HG03565 (cell line): ENCODE data around the gene VPS37C.

Experiments used
- ATAC-seq: cut with Tn5 transposase; IDR thresholded peaks from one replicate; pipeline ENCODE4 v1.9.1; 2021; ENCODE audit warnings: mild to moderate bottlenecking, moderate library complexity; ENCODE audit not compliant: unreplicated experiment

VPS37C gene

DNA sequence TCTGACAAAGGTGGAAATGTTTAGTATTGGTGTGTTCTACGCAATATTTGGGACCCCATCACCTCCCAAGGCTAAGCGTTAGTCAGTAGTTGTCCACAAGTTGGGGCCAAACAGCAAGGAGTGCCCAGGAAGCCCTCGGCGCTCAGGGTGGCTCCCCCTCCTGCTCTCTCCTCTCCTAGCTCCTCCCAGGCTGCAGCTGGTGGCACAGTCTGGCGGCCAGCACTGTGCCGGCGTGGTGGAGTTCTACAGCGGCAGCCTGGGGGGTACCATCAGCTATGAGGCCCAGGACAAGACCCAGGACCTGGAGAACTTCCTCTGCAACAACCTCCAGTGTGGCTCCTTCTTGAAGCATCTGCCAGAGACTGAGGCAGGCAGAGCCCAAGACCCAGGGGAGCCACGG lies 42.2 kb downstream of the VPS37C start:
- ATAC-seq = no peak

DNA sequence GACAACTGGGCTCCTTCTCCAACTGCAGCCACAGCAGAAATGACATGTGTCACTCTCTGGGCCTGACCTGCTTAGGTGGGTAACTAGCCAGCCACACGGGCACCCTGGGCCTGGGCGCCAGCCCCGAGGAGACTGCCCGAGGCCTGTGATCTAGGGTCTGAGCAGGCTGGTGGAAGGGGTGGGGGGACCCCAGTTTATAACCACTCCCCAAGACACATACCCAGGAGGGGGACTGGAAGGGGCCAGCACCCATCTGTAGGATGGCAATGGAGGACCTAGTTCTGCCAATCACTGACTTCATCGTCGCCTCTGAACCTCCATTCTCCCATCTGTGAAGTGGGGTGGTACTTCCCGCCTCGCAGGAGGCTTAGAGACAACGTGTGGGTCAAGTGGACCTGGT lies 42.8 kb downstream of the VPS37C start:
- no peak for ATAC-seq

DNA sequence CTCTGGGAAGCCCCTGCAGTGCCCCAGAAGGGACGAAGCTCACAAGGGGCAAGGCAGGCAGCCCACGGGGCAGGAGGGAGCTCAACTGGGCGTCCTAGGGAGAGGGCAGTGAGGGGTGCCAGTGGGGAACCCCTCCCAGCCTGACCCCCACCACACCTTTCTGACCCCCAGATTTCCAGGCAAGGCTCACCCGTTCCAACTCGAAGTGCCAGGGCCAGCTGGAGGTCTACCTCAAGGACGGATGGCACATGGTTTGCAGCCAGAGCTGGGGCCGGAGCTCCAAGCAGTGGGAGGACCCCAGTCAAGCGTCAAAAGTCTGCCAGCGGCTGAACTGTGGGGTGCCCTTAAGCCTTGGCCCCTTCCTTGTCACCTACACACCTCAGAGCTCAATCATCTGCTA lies 43.2 kb downstream of the VPS37C start:
- ATAC-seq = no peak

DNA sequence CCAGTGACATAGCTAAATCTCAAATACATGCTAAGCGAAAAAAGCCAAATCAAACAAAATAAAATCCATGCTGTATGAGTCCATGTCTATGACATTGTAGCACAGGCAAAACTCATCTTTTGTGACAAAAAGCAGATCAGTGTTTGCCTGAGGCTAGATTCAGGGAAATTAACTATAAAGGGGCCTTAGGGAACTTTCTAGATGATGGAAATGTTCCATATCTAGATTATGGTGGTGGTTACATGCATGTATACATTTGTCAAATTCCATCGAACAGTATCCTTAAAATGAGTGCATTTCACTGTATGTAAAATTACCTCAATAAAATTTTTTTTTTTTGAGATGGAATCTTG lies 44.1 kb downstream of the VPS37C start:
- no peak for ATAC-seq

DNA sequence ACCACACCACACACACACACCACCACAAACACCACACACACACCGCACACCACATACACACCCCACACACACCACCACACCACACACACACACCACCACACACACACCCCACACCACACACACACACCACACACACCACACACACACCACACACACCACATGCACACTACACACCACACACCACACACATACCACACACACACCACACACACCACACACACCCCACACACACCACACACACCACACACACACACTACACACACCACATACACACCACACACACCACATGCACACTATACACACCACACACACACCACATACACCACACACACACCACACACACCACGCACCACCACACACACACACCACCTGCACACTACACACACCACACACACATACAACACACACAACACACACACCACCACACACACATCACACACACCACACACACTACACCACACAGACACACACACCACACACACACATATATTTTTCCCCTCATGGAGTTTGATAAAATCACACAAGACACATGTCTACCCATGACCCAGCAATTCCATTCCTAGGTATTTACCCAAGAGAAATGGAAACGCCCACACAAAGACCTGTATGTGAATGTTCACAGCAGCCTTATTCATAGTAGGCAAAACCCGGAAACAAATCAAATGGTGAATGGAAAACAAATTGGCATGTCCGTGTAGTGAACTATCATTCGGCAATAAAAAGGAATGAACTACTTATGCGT lies 44.6 kb downstream of the VPS37C start:
- no peak for ATAC-seq

DNA sequence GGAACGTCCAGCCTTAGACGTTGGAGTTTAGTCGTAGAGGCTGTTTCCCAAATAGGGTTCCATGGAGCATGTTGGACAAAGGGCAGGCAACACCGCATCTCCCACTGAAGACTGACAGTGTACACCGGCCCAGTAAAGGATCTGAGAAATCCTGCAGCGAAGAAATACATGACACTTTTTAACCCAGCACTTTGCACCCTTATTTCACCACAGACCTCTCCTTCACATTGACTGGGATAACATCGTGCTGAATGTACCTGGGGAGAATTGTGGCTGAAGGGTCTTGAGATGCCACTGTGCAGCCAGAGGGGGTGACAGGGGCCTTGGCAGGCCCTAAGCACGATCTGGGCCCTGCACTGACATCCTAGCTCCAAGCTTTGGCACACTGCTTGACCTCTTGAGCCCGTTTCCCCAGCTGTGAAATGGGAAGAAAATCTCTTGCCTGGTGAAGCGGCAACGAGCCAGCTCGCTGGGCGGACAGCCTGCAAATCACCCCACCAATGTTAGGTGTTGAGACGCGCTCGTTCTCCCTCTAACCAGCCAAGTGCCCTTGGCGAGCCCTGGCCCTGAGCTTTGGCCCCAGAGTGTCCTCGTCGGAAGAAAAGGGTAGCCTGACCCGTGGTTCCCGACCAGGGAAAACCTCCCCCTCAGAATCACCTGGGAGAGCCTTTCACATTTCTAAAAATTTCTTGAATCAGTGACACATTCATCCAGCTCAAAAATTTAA lies 45.6 kb downstream of the VPS37C start:
- ATAC-seq = no peak

DNA sequence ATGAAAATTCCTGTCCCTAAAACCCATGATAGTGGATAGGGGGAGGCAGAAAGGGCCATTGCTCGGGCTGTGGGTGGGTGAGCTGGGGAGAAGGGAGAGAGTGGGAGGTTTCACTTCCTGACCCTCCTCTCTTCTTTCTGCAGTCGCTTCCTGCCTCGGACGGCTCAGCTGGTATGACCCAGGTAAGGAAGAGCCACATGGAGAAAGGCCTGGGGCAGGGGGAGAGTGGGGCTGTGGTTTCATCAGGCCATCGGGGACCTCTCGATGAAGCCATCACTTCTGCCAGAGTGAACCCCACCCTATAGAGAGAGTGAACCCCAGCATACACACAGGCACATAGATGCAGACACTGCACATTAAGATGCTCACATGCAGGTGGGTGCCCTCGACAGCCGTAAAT lies 46.3 kb downstream of the VPS37C start:
- ATAC-seq = no peak

DNA sequence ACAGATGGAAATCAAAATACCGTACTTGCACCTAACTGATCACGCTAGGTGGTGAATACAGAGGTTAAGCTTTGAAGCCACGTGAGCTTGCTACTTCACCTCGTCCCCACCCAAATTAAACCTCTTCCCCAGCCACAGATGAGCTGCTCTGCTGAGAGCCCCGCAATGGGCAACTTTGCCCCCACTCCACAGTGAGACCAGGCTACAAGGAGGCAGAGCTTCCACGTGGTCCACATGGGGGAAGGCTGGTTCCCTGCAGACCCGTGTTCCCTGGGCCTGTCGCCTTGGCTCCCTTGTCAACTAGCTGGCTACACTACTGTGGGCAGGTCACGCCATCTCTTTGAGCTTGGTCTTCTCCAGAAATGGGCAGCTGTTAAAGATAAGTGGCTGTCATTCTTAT lies 48.0 kb downstream of the VPS37C start:
- no peak for ATAC-seq

DNA sequence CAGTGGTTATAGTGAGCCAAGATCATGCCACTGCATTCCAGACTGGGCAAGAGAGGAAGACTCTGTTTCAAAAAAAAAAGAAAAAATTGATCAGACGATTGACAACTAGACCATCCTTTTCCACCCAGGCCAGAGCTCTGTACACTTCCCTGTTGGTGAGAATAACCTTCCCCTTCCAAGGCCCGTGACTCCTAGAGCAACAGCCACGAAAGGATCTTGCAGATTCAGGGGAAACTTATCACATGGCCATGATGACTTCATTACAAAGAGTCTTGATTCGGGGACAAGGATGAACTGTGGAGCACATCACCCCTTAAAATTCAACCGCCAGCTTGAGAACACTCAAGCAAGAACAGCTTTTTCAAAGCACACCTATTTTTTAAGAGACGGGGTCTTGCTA lies 48.7 kb downstream of the VPS37C start:
- no peak for ATAC-seq

DNA sequence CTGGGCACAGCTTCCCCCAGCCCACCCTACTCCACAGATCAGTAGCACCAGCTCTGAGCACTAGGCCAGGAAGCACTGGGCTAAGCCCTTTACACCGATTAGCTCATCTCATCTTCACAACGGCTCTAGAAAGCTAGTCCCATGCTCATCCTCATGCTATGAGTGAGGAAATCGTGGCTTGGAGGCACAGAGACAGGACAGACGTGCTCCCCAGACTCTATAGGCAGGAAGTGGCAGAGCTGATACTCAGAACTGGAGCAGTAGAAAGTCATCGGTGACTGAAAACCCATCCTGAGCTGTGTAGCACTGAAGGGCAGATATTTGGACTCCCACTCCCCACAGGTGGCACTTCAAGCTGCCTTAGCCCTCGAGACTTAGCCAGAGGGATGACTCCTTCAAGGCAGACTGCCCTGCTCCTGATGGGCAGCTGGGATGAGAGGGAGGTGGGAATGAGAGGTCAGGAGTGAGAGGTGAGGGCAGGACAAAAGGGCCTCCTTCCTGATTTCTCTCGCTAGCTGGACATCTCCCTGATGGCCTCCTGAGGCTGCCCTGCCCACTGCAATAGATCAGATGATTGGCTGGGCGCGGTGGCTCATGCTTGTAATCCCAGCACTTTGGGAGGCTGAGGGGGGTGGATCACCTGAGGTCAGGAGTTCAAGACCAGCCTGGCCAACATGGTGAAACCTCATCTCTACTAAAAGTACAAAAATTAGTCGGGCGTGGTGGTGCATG lies 49.3 kb downstream of the VPS37C start:
- no peak for ATAC-seq

DNA sequence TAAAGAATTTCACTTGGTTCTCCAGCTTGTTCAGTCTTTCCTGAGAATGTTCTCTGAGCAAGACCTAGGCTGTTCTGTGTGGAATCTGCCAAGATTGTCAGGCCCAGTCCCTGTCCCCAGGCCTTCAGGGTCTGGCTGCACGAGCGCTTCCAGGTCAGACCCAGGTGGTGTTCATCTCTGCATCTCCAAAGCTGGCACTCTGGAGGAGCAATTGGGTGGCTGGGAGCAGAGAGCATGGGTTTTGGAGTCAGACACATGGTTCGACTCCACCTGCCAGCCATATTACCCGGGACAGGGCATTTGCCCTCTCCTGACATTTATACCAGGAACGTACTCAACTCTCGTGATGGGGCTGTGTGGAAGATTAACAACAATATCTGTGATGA lies 50.2 kb downstream of the VPS37C start:
- ATAC-seq = no peak

DNA sequence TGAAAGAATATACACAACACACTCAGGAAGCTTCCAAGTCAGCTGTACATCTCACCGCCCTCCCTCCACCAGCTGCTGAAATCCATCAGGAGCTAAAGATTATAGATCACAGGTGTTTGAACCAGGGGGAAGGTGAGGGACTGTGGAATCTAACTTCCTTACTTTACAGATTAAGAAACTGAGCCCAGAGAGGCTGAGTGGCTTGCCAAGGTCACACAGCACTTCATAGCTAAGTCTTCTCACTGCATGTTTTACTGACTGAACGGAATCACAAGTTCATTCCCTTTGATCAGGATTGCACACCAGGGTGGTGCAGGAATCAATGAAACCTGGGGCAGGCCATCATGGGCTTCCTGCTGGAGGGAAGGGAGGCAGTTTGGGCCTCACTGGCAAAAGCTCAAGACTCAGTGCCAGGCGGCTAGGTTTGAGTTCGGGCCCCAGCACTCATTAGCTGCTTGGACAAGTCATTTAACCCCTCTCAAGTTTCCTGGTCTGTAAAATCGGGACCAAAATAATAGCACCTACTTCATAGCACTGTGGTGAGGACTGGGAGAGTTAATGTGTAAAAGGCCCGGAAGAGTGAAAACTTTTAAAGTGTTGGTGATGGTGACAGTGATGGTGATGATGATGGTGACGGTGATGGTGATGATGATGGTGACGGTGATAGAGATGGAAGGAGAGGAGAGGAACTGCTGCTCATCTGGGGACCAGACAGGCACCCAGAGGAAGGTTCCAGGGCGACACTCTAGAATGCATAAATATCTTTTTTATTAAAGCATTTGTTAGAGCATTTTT lies 50.8 kb downstream of the VPS37C start:
- no peak for ATAC-seq

DNA sequence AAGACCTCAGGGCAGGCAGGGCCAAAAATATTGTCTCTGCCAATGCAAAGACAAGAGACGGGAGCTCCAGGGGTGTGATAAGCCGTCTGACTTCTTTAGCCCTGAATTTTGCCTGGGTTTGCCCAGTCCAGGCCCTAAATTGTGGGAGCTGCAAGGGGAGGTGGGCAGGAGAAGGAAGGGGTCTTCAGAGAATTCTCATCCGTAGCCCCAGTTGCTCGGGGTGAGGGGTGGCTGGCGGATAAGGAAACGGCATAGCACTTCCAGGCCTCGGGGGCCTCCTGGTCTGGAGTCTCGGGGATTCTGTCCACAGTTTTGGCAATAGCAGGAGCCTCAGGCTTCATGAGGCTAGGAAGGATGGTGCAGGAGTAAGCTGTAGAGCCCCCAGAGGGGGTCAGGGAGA lies 51.6 kb downstream of the VPS37C start:
- no peak for ATAC-seq

DNA sequence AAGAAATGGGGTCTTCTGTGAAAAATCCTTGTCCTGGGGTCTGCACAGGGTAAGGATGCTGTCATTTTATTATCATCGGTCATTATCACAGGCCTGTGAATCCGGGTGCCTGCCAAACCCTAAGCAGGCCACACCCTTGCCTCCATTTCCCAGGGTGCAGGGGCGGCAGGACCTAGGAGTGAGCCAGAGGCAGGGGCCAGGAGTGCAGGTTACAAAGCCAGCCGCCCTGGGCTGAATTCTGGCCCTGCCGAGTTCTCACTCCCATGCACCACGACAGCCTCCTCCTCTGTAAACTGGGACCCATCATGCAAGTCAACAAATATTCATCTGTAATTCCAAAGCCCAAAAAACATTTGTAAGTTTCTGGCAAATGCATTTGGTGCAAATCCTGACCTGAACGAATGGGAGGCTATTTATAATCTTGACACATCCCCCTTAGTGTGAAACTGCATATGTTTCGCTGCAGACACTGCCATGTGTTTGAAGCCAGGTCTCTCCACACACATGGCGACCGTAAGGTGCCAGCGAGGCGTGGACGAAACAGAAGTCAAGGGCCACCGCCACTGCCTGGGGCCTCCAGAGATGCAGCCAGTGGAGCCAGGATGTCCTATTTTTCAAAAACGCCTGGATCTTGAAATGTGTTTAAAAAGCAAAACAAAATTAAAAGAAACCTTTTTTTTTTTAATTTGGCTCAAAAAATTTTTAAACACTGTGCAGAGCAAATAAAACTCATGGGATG lies 52.2 kb downstream of the VPS37C start:
- ATAC-seq = no peak

DNA sequence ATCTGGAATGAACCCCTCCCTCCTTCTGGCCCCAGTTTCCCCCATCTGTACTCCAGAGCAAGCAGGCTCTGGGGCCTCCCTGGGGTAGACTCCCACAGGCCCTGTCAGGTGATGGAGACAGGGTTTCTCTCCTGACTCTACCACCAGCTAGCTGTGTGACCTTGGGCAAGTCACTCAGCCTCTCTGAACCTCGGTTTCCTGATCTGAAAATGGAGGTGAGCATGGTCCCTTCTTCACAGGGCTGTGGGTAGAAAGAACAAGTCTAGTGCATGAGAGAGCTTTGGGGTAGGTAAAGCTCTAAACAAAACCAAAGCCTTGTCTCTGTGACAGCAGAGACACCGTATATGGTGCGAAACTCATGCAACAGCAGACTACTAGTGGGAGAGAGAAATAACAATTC lies 53.3 kb downstream of the VPS37C start:
- ATAC-seq = no peak

DNA sequence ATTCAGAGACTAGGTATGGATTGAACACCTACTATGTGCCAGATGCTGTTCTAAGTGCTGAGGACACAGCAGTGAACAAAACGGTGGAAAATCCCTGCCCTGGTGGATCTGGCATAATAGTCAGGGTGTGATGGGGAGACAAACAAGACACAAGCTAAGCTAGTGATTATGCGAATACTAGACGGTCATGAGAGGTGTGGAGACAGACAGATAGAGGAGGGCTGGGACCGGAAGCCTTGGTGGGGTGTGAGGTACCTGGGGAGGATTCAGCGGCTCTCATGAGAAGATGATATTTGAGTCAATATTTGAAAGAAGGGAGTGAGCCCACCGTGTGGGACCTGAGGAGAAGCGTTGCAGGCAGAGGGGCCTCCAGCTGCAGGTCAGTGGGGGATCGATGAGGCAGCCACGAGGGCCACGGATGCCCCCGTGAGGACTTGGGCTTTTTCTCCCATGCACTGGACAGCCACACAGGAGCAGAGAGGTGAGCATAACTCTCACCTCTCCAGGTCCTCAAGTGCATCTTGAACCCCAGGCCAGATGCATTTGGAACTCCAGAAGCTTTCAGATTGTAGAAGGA lies 54.2 kb downstream of the VPS37C start:
- no peak for ATAC-seq

DNA sequence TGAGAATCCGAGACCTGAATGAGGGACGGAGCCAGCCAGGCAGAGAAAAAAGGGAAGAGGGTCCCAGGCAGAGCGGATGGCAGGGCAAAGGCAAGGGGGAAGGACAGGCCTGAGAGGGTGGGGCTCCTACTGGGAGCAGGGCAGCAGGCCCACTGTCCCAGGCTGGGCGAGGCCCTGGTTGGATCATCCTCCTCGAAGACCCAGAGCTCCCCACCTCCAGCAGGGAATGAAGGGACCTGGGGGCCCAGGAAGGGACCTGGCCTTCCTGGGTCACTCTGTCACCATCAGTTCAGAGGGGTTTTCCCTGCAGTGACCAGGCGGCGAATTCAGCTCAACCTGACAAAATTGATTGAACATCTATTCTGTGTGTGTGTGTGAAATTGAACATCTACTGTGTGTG lies 54.9 kb downstream of the VPS37C start:
- no peak for ATAC-seq

DNA sequence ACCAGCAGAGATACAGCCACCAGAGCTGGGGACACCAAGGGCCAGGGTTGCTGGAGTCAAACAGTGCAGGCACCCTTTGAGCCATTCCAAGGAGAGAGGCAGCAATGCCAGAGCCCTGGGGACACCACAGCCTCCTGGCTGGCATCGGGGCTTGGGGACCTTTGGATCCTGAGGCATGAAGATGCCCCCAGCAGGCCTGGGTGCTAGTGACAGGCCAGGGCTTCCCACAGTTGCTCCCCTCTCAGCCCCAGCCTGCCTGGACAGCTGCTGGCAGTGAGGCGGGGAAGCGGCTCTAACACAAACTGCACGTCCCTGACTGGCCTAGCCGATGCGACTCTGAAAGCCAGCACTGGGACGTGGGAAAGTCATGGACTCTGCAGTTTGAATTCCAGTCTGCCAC lies 56.3 kb downstream of the VPS37C start:
- ATAC-seq = no peak

DNA sequence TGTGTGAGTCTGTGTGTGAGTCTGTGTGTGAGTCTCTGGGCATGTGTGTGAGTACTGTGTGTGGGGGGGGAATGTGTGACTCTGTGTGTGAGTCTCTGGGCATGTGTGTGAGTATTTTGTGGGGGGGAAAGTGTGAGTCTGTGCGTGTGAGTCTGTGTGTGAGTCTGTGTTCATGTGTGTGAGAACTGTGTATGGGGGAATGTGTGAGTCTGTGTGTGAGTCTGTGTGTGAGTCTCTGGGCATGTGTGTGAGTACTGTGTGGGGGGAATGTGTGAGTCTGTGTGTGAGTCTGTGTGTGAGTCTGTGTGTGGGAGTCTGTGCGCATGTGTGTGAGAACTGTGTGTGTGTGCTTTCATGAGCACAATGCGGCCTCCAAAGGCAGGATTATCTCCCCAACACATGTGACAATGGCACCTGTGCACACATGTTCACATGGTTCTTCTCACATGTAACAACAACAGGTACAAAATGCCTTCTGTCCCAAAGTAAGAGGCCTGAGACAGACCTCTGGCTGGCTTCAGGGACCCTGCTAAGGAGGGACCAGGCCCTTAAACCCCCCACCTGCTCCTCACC lies 57.3 kb downstream of the VPS37C start:
- ATAC-seq = no peak
